Activated CD4-positive, CD25-positive, alpha-beta regulatory T cell (primary cell): Measurements from ENCODE around the gene NBAS.
"Not testable (repeated sequence)": the region's sequence is repeated elsewhere in the genome, so short reads cannot be mapped to it uniquely, and the experiment has no call there.

Experiments used
- DNase-seq, 4 experiments: peaks; one replicate each; lab custom pipeline; 2025; lab: John Stamatoyannopoulos, UW

Gene NBAS

GRCh38 chr2:15262792-15263191 lies 298.3 kb downstream of the NBAS start:
- DNase-seq, result no peak

- no peak for DNase-seq
These were observed 300.3 kb downstream of the NBAS start for GRCh38 chr2:15260835-15261234.

GRCh38 chr2:15260196-15260595 lies 300.9 kb downstream of the NBAS start:
- DNase-seq, result no peak

GRCh38 chr2:15259356-15259756 lies 301.8 kb downstream of the NBAS start:
- DNase-seq, result no peak

- DNase-seq, result not testable (repeated sequence)
These were observed 302.7 kb downstream of the NBAS start for GRCh38 chr2:15258385-15258784.

- DNase-seq, result no peak
These were observed 307.3 kb downstream of the NBAS start for GRCh38 chr2:15253835-15254286.

GRCh38 chr2:15253247-15253646 lies 307.9 kb downstream of the NBAS start:
- DNase-seq, result no peak

GRCh38 chr2:15251753-15252152 lies 309.4 kb downstream of the NBAS start:
- no peak for DNase-seq

- not testable (repeated sequence) for DNase-seq
These were observed 310.2 kb downstream of the NBAS start for GRCh38 chr2:15250946-15251345.

- no peak for DNase-seq
These were observed 314.3 kb downstream of the NBAS start for GRCh38 chr2:15246870-15247269.

- no peak for DNase-seq
These were observed 317.4 kb downstream of the NBAS start for GRCh38 chr2:15243762-15244161.

GRCh38 chr2:15242936-15243461 lies 318.1 kb downstream of the NBAS start:
- no peak for DNase-seq

- no peak for DNase-seq
These were observed 319.2 kb downstream of the NBAS start for GRCh38 chr2:15241929-15242328.

GRCh38 chr2:15241201-15241600 lies 319.9 kb downstream of the NBAS start:
- no peak for DNase-seq

- no peak for DNase-seq
These were observed 323.1 kb downstream of the NBAS start for GRCh38 chr2:15238028-15238427.

GRCh38 chr2:15230599-15231192 lies 330.4 kb downstream of the NBAS start:
- no peak for DNase-seq

GRCh38 chr2:15226661-15227060 lies 334.5 kb downstream of the NBAS start:
- no peak for DNase-seq

- no peak for DNase-seq
These were observed 336.0 kb downstream of the NBAS start for GRCh38 chr2:15225131-15225530.

- no peak for DNase-seq
These were observed 336.5 kb downstream of the NBAS start for GRCh38 chr2:15224641-15225040.

- DNase-seq, result no peak
These were observed 337.2 kb downstream of the NBAS start for GRCh38 chr2:15223887-15224286.

GRCh38 chr2:15222856-15223255 lies 338.3 kb downstream of the NBAS start:
- DNase-seq, result no peak

GRCh38 chr2:15220603-15221002 lies 340.5 kb downstream of the NBAS start:
- DNase-seq, result no peak

- no peak for DNase-seq
These were observed 342.6 kb downstream of the NBAS start for GRCh38 chr2:15218423-15219086.

GRCh38 chr2:15212249-15212648 lies 348.9 kb downstream of the NBAS start:
- DNase-seq, result no peak
